ENCODE measurements around the gene RNU11.

- TF ChIP-seq CTCF (conservative IDR thresholded peaks at IDR 0.05; ENCODE audit: low read depth, low read length) (no peak), MAZ (IDR thresholded peaks at IDR 0.05; ENCODE audit: borderline replicate concordance, low read depth, low read length) (no peak), RAD21 (IDR thresholded peaks at IDR 0.05; ENCODE audit: low read length) (no peak), POLR2A (IDR thresholded peaks at IDR 0.05; ENCODE audit: low read depth, low read length) (no peak), RCOR1 (IDR thresholded peaks at IDR 0.05; ENCODE audit: insufficient replicate concordance, low read length) (no peak), FOS (IDR thresholded peaks at IDR 0.05; ENCODE audit: low read depth, low read length) (no peak), BHLHE40 (IDR thresholded peaks at IDR 0.05; ENCODE audit: low read depth, low read length) (no peak)
These were observed 18.4 kb downstream of the RNU11 start for GRCh38 chr1:28666806-28667205.
